Mesendoderm (in vitro differentiated cells): ENCODE data around the gene GBA3.

Experiments
- DNase-seq: peaks from one replicate; pipeline ENCODE4 v3.0.0; 2013
- H2AK5ac ChIP-seq: 2 replicates; pipeline ENCODE4 v1.6.1; 2013; ENCODE audit warnings: low read length, inconsistent platforms
- H2BK120ac ChIP-seq: 2 replicates; pipeline ENCODE4 v1.6.1; 2013; ENCODE audit warnings: low read depth, mild to moderate bottlenecking, low read length, moderate library complexity, mixed read lengths
- H2BK15ac ChIP-seq: replicated peaks from 2 replicates; pipeline ENCODE4 v1.6.1; 2013; ENCODE audit warnings: low read depth, mild to moderate bottlenecking, moderate library complexity
- H2BK5ac ChIP-seq: 2 replicates; pipeline ENCODE4 v1.6.1; 2013; ENCODE audit warnings: low read length, inconsistent platforms
- H3K18ac ChIP-seq: 2 replicates; pipeline ENCODE4 v1.6.1; 2013; ENCODE audit warnings: mild to moderate bottlenecking, low read length, mixed read lengths
- H3K23ac ChIP-seq: one replicate; pipeline ENCODE4 v1.6.1; 2013; ENCODE audit warnings: low read length
- H3K27ac ChIP-seq: 2 replicates; pipeline ENCODE4 v1.5.1; 2013; ENCODE audit warnings: low read depth, mild to moderate bottlenecking, inconsistent platforms, low read length, moderate library complexity
- H3K27me3 ChIP-seq: 2 replicates; pipeline ENCODE4 v1.6.1; 2013; ENCODE audit warnings: low read length, control low read depth, mild to moderate bottlenecking, inconsistent platforms; ENCODE audit not compliant: insufficient read depth, poor library complexity
- H3K36me3 ChIP-seq: 2 replicates; pipeline ENCODE4 v1.6.1; 2013; ENCODE audit warnings: low read length, inconsistent platforms; ENCODE audit not compliant: control insufficient read depth, insufficient read depth
- H3K4ac ChIP-seq: one replicate; pipeline ENCODE4 v1.6.1; 2013; ENCODE audit warnings: low read depth, mild to moderate bottlenecking, low read length, moderate library complexity
- H3K4me1 ChIP-seq: 2 replicates; pipeline ENCODE4 v1.6.1; 2013; ENCODE audit warnings: low read depth, low read length, inconsistent platforms; ENCODE audit not compliant: control insufficient read depth
- H3K4me2 ChIP-seq: 2 replicates; pipeline ENCODE4 v1.6.1; 2013; ENCODE audit warnings: low read length
- H3K4me3 ChIP-seq: 2 replicates; pipeline ENCODE4 v1.5.1; 2013; ENCODE audit warnings: mild to moderate bottlenecking, low read length
- H3K56ac ChIP-seq: one replicate; pipeline ENCODE4 v1.6.1; 2013; ENCODE audit warnings: low read length
- H3K79me1 ChIP-seq: 2 replicates; pipeline ENCODE4 v1.6.1; 2013; ENCODE audit warnings: low read length, inconsistent platforms
- H3K79me2 ChIP-seq: 2 replicates; pipeline ENCODE4 v1.6.1; 2013; ENCODE audit warnings: mild to moderate bottlenecking, low read length; ENCODE audit not compliant: control insufficient read depth, insufficient read depth
- H3K9ac ChIP-seq: 2 replicates; pipeline ENCODE4 v1.6.1; 2013; ENCODE audit warnings: low read length, inconsistent platforms
- H4K5ac ChIP-seq: one replicate; pipeline ENCODE4 v1.6.1; 2013; ENCODE audit warnings: low read length
- H4K8ac ChIP-seq: one replicate; pipeline ENCODE4 v1.6.1; 2013; ENCODE audit warnings: low read depth, mild to moderate bottlenecking, control low read depth, low read length, moderate library complexity
- WGBS: extraction: QIAGEN DNeasy Blood & Tissue Kit; methylation state at CpG from one replicate; pipeline ENCODE4 v1.1.7; 2013; ENCODE audit warnings: low lambda C conversion rate, missing lambda C conversion rate; ENCODE audit not compliant: insufficient coverage; ENCODE audit errors: extremely low coverage; 5-methylcytosine and 5-hydroxymethylcytosine counted together

The GBA3 gene

DNA sequence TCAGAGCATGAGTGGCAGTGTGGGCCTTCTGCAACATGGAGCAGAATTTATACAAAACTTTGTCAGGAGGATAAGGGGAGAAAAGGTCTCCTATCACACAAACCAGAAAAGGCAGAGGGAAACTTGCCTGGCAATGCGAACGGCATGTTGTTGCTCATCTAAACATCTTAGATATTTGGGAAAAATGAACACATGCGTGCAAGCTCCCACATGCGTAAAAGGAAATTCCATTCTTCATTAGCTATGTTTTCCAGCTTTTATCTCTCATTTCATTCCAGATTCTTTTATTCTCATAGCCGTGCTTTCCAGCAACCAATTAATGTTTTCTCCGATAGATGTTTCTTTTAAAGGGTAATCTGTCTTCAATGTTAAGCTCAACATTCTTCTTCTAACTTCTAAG lies 31.3 kb upstream of the GBA3 start:
- DNase-seq: no peak
- no peaks in the 10 kb centered on the region for H3K27me3 ChIP-seq
- no peak overlapping the region for H2AK5ac ChIP-seq
- no peak overlapping the region for H3K18ac ChIP-seq
- H2BK120ac ChIP-seq: no peak overlapping the region
- H3K79me1 ChIP-seq: no peaks in the 10 kb centered on the region
- no peaks in the 10 kb centered on the region for H3K4me1 ChIP-seq
- no peak overlapping the region for H4K8ac ChIP-seq
- H2BK5ac ChIP-seq: no peak overlapping the region
- no peak overlapping the region for H3K4me2 ChIP-seq
- WGBS: no CpG with 5 or more reads among the region's 6 CpGs
- no peak overlapping the region for H3K27ac ChIP-seq
- no peak overlapping the region for H4K5ac ChIP-seq
- no peaks in the 10 kb centered on the region for H3K36me3 ChIP-seq
- no peak overlapping the region for H3K56ac ChIP-seq
- no peak overlapping the region for H3K4ac ChIP-seq
- H3K4me3 ChIP-seq: no peak overlapping the region
- no peaks in the 10 kb centered on the region for H3K79me2 ChIP-seq
- H3K23ac ChIP-seq: no peak overlapping the region
- H3K9ac ChIP-seq: no peak overlapping the region
- H2BK15ac ChIP-seq: no peak overlapping the region

- Histone ChIP-seq H3K36me3 (no peaks in the 10 kb centered on the region), H2BK120ac (no peak overlapping the region), H4K5ac (no peak overlapping the region), H3K4me3 (no peak overlapping the region), H3K4me2 (no peak overlapping the region), H3K4me1 (no peaks in the 10 kb centered on the region), H3K79me1 (no peaks in the 10 kb centered on the region), H3K4ac (no peak overlapping the region), H4K8ac (no peak overlapping the region), H3K27ac (no peak overlapping the region), H2BK5ac (no peak overlapping the region), H2AK5ac (no peak overlapping the region), H3K79me2 (no peaks in the 10 kb centered on the region), H2BK15ac (no peak overlapping the region), H3K9ac (no peak overlapping the region), H3K56ac (no peak overlapping the region), H3K27me3 (no peaks in the 10 kb centered on the region), H3K23ac (no peak overlapping the region), H3K18ac (no peak overlapping the region)
- DNase-seq: no peak
- WGBS: no CpG with 5 or more reads among the region's 3 CpGs
These were observed 25.3 kb upstream of the GBA3 start for GRCh38 chr4:22667332-22667940.

DNA sequence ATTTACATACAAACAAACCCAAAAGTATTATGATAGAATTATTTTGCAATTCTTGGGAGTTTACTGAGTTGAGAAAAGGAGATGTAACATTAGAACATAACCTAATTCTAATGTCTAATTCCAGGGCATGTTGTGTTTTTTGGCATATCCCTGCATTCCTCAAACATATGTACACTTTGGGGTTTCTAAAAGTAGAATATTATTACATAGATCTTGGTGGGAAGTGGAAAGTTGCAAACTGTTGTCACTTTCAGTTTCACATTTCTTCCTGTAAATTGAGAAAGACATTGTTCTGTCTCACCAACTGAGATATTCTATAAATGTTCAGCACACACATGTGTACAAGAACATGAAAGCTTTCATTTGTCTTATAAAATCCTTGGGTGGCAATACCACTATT lies 24.4 kb upstream of the GBA3 start:
- H3K9ac ChIP-seq: no peak overlapping the region
- no peak overlapping the region for H3K56ac ChIP-seq
- H3K18ac ChIP-seq: no peak overlapping the region
- H4K5ac ChIP-seq: no peak overlapping the region
- no peak overlapping the region for H3K27ac ChIP-seq
- no peak overlapping the region for H4K8ac ChIP-seq
- H2AK5ac ChIP-seq: no peak overlapping the region
- H2BK5ac ChIP-seq: no peak overlapping the region
- no peak overlapping the region for H3K4ac ChIP-seq
- no peaks in the 10 kb centered on the region for H3K36me3 ChIP-seq
- no peak for DNase-seq
- no peak overlapping the region for H2BK120ac ChIP-seq
- H3K79me1 ChIP-seq: no peaks in the 10 kb centered on the region
- H3K4me2 ChIP-seq: no peak overlapping the region
- H3K4me3 ChIP-seq: no peak overlapping the region
- no peak overlapping the region for H3K23ac ChIP-seq
- H3K4me1 ChIP-seq: no peaks in the 10 kb centered on the region
- no peaks in the 10 kb centered on the region for H3K79me2 ChIP-seq
- H2BK15ac ChIP-seq: no peak overlapping the region
- no peaks in the 10 kb centered on the region for H3K27me3 ChIP-seq

- Histone ChIP-seq H3K4me1 (no peaks in the 10 kb centered on the region), H3K27ac (no peak overlapping the region), H3K56ac (no peak overlapping the region), H3K79me1 (no peaks in the 10 kb centered on the region), H2BK5ac (no peak overlapping the region), H3K4me2 (no peak overlapping the region), H3K4ac (no peak overlapping the region), H3K18ac (no peak overlapping the region), H3K23ac (no peak overlapping the region), H2BK120ac (no peak overlapping the region), H3K79me2 (no peaks in the 10 kb centered on the region), H3K4me3 (no peak overlapping the region), H4K8ac (no peak overlapping the region), H4K5ac (no peak overlapping the region), H3K9ac (no peak overlapping the region), H2BK15ac (no peak overlapping the region), H3K36me3 (no peaks in the 10 kb centered on the region), H3K27me3 (no peaks in the 10 kb centered on the region), H2AK5ac (no peak overlapping the region)
- DNase-seq: no peak
These were observed 24.0 kb upstream of the GBA3 start for GRCh38 chr4:22668702-22669101.

DNA sequence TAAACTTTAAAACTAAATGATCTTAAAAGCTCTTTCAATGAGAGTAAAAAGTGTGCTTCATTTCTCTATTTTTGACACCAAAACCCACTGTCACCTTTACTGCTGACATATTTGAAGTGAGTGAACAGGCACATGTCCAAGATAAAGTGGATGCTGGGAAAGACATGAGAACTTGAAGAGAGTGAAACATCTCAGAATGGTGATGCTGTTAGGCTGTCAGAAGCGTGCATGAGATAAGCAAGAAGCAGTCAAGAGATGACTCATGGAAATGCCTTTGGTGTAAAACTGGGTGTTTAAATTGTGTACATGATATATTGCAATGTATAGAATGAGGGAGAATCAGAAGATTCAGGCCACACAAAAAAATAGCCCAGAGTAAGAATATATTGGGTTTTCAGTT lies 21.8 kb upstream of the GBA3 start:
- H4K8ac ChIP-seq: no peak overlapping the region
- no peaks in the 10 kb centered on the region for H3K79me2 ChIP-seq
- no peaks in the 10 kb centered on the region for H3K36me3 ChIP-seq
- H3K4me1 ChIP-seq: no peaks in the 10 kb centered on the region
- no peak overlapping the region for H3K9ac ChIP-seq
- no peak overlapping the region for H3K4me3 ChIP-seq
- H3K27ac ChIP-seq: no peak overlapping the region
- no CpG with 5 or more reads among the region's 1 CpG for WGBS
- H3K27me3 ChIP-seq: no peaks in the 10 kb centered on the region
- no peak overlapping the region for H3K56ac ChIP-seq
- H3K4ac ChIP-seq: no peak overlapping the region
- no peak overlapping the region for H4K5ac ChIP-seq
- no peak overlapping the region for H3K4me2 ChIP-seq
- H2BK15ac ChIP-seq: no peak overlapping the region
- no peak overlapping the region for H2AK5ac ChIP-seq
- DNase-seq: peak; percentile 26
- no peaks in the 10 kb centered on the region for H3K79me1 ChIP-seq
- no peak overlapping the region for H2BK120ac ChIP-seq
- no peak overlapping the region for H2BK5ac ChIP-seq
- H3K23ac ChIP-seq: no peak overlapping the region
- no peak overlapping the region for H3K18ac ChIP-seq

DNA sequence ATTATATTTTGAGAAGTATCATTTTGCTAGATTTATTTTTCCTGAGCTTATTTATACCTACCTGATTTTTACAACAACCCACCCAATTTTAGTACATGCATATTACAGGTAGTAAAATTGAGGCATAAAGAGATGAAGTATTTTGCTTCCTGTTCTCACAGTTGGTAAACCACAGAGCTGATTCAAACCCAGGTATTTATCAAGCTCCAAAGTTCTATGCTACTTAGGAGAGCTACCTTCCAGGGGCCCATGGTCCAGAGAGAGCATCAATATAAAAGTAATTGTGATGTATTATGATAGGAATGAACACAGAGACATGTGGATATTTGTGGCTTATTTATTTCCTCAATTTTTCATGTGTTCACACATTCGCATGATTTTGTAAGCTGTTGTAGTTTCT lies 20.2 kb upstream of the GBA3 start:
- Histone ChIP-seq H3K79me1 (no peaks in the 10 kb centered on the region), H2BK15ac (no peak overlapping the region), H2BK5ac (no peak overlapping the region), H3K4me3 (no peak overlapping the region), H3K36me3 (no peaks in the 10 kb centered on the region), H3K9ac (no peak overlapping the region), H3K18ac (no peak overlapping the region), H2AK5ac (no peak overlapping the region), H3K56ac (no peak overlapping the region), H3K4me1 (no peaks in the 10 kb centered on the region), H2BK120ac (no peak overlapping the region), H3K4me2 (no peak overlapping the region), H3K79me2 (no peaks in the 10 kb centered on the region), H3K23ac (no peak overlapping the region), H3K4ac (no peak overlapping the region), H3K27me3 (no peaks in the 10 kb centered on the region), H4K5ac (no peak overlapping the region), H3K27ac (no peak overlapping the region), H4K8ac (no peak overlapping the region)
- WGBS: no CpG with 5 or more reads among the region's 1 CpG
- DNase-seq: no peak
